Smooth muscle cell (in vitro differentiated cells): Measurements from ENCODE around the gene PUDP. TPM values are rescaled to one million over a fixed set of nuclear protein-coding genes. Genes with fewer than 3 reads are reported as not detected.

Experiments used
- DNase-seq: peaks from one replicate; lab custom pipeline; 2025; ENCODE audit not compliant: unreplicated experiment; lab: John Stamatoyannopoulos, UW
- H2AFZ ChIP-seq: fragments of 200-600 bp; sonication (generic); 2 replicates; pipeline ENCODE4 v1.6.0; 2016; ENCODE audit warnings: antibody characterized with exemption, low read depth, mild to moderate bottlenecking
- H3F3A ChIP-seq: fragments of 200-600 bp; sonication (generic); 2 replicates; pipeline ENCODE4 v1.6.0; 2017; ENCODE audit warnings: antibody characterized with exemption, low read depth
- H3K27ac ChIP-seq: fragments of 200-600 bp; sonication (generic); 2 replicates; pipeline ENCODE4 v1.5.1; 2016; ENCODE audit warnings: low read depth, mild to moderate bottlenecking
- H3K27me3 ChIP-seq: fragments of 200-600 bp; sonication (generic); 2 replicates; pipeline ENCODE4 v1.6.1; 2016; ENCODE audit warnings: low read depth, mild to moderate bottlenecking
- H3K36me3 ChIP-seq: fragments of 200-600 bp; sonication (generic); 2 replicates; pipeline ENCODE4 v1.5.1; 2016; ENCODE audit warnings: low read depth
- H3K4me1 ChIP-seq: fragments of 200-600 bp; sonication (generic); 2 replicates; pipeline ENCODE4 v1.5.1; 2016; ENCODE audit warnings: low read depth
- H3K4me2 ChIP-seq: fragments of 200-600 bp; sonication (generic); 2 replicates; pipeline ENCODE4 v1.6.0; 2016; ENCODE audit warnings: mild to moderate bottlenecking
- H3K4me3 ChIP-seq: fragments of 200-600 bp; sonication (generic); 2 replicates; pipeline ENCODE4 v1.5.1; 2016; ENCODE audit warnings: mild to moderate bottlenecking
- H3K79me2 ChIP-seq: fragments of 200-600 bp; sonication (generic); 2 replicates; pipeline ENCODE4 v1.6.0; 2016; ENCODE audit warnings: low read depth, mild to moderate bottlenecking
- H3K9ac ChIP-seq: fragments of 200-600 bp; sonication (generic); 2 replicates; pipeline ENCODE4 v1.6.0; 2016; ENCODE audit warnings: low read depth
- H3K9me3 ChIP-seq: fragments of 200-600 bp; sonication (generic); replicated peaks from 2 replicates; pipeline ENCODE4 v1.5.1; 2016; ENCODE audit warnings: low read depth
- H4K20me1 ChIP-seq: fragments of 200-600 bp; sonication (generic); 2 replicates; pipeline ENCODE4 v1.6.0; 2016; ENCODE audit warnings: low read depth
- CTCF ChIP-seq: fragments of 200-600 bp; sonication (generic); IDR thresholded peaks from 2 replicates; pipeline ENCODE4 v1.5.1; 2017; ENCODE audit warnings: borderline replicate concordance, mild to moderate bottlenecking, antibody characterized with exemption; ENCODE audit not compliant: insufficient read depth, poor library complexity, severe bottlenecking
- WGBS: methylation state at CpG from one replicate; pipeline ENCODE4 v1.1.7; 2016; ENCODE audit warnings: low lambda C conversion rate; 5-methylcytosine and 5-hydroxymethylcytosine counted together
- polyA plus RNA-seq: library from polyadenylated mRNA; unstranded; fragments of >200 nt; fragmentation: Nextera tagmentation; extraction: Ambion mirVana; gene quantifications from 2 replicates; pipeline ENCODE4 v1.2.1, GENCODE V29; 2016
- total RNA-seq: library from RNA; depleted of rRNA; stranded (reverse); fragments of >200 nt; gene quantifications from 2 replicates; pipeline ENCODE4 v1.2.3, GENCODE V29; 2014

The PUDP gene
- total and polyA plus RNA-seq, 2 experiments from 2014 or later, result 13.2 to 19.5 TPM

GRCh38 chrX:7059859-7060258 lies 88.1 kb downstream of the PUDP start:
- Histone ChIP-seq H2AFZ (no peak overlapping the region), H3K4me1 (no peaks in the 10 kb centered on the region), H3F3A (no peaks in the 10 kb centered on the region), H3K4me3 (no peak overlapping the region), H3K79me2 (no peaks in the 10 kb centered on the region), H3K27ac (no peak overlapping the region), H4K20me1 (no peaks in the 10 kb centered on the region), H3K4me2 (no peak overlapping the region), H3K27me3 (no peaks in the 10 kb centered on the region), H3K9ac (no peak overlapping the region), H3K36me3 (no peaks in the 10 kb centered on the region), H3K9me3 (no peaks in the 10 kb centered on the region)
- DNase-seq, result no peak
- WGBS, result 67% methylated on average over 5 of the region's 5 CpGs
- TF ChIP-seq CTCF, result no peak

- no peaks in the 10 kb centered on the region for H3K79me2 ChIP-seq
- H3K36me3 ChIP-seq, result no peaks in the 10 kb centered on the region
- H3K4me2 ChIP-seq, result no peak overlapping the region
- no peaks in the 10 kb centered on the region for H3K27me3 ChIP-seq
- DNase-seq, result no peak
- no peaks in the 10 kb centered on the region for H3F3A ChIP-seq
- no peak overlapping the region for H3K27ac ChIP-seq
- no peak for TF ChIP-seq CTCF
- H2AFZ ChIP-seq, result no peak overlapping the region
- H4K20me1 ChIP-seq, result no peaks in the 10 kb centered on the region
- 78% methylated on average over 12 of the region's 12 CpGs for WGBS
- no peaks in the 10 kb centered on the region for H3K4me1 ChIP-seq
- no peaks in the 10 kb centered on the region for H3K9me3 ChIP-seq
- no peak overlapping the region for H3K4me3 ChIP-seq
- H3K9ac ChIP-seq, result no peak overlapping the region
Measured at GRCh38 chrX:7059214-7059838, 88.6 kb downstream of the PUDP start.

GRCh38 chrX:7055386-7056137 lies 92.4 kb downstream of the PUDP start:
- H3K4me2 ChIP-seq, result no peak overlapping the region
- DNase-seq, result no peak
- no peaks in the 10 kb centered on the region for H3K27me3 ChIP-seq
- H3K9me3 ChIP-seq, result no peaks in the 10 kb centered on the region
- H3K9ac ChIP-seq, result no peak overlapping the region
- no peak for TF ChIP-seq CTCF
- WGBS, result 85% methylated on average over 10 of the region's 10 CpGs
- no peak overlapping the region for H3K27ac ChIP-seq
- no peaks in the 10 kb centered on the region for H3K79me2 ChIP-seq
- H3K36me3 ChIP-seq, result no peaks in the 10 kb centered on the region
- H2AFZ ChIP-seq, result no peak overlapping the region
- H3K4me1 ChIP-seq, result no peaks in the 10 kb centered on the region
- H3K4me3 ChIP-seq, result no peak overlapping the region
- no peaks in the 10 kb centered on the region for H3F3A ChIP-seq
- no peaks in the 10 kb centered on the region for H4K20me1 ChIP-seq
